DOHH2 (cell line): ENCODE results near the gene ABCA4.

Experiments used
- H3F3A ChIP-seq: fragments of 200-600 bp; sonication (generic), shearing (Covaris generic); 2 replicates; pipeline ENCODE4 v1.6.0; 2016; ENCODE audit warnings: antibody characterized with exemption, mild to moderate bottlenecking; ENCODE audit not compliant: control insufficient read depth, insufficient read depth
- H3K27ac ChIP-seq: fragments of 200-600 bp; sonication (generic); 2 replicates; pipeline ENCODE4 v1.5.1; 2014; ENCODE audit warnings: low read depth, mild to moderate bottlenecking, low read length, moderate library complexity
- H3K27me3 ChIP-seq: fragments of 200-600 bp; sonication (generic); 2 replicates; pipeline ENCODE4 v1.6.1; 2014; ENCODE audit warnings: mild to moderate bottlenecking, low read length, mixed read lengths; ENCODE audit not compliant: control insufficient read depth
- H3K36me3 ChIP-seq: fragments of 200-600 bp; sonication (generic); 2 replicates; pipeline ENCODE4 v1.6.1; 2014; ENCODE audit warnings: mild to moderate bottlenecking, low read length, moderate library complexity, mixed read lengths; ENCODE audit not compliant: control insufficient read depth
- H3K4me1 ChIP-seq: fragments of 200-600 bp; sonication (generic); 2 replicates; pipeline ENCODE4 v1.6.1; 2014; ENCODE audit warnings: mild to moderate bottlenecking, low read length, mixed read lengths; ENCODE audit not compliant: control insufficient read depth
- H3K4me2 ChIP-seq: fragments of 200-600 bp; sonication (generic); 2 replicates; pipeline ENCODE4 v1.6.0; 2014; ENCODE audit warnings: mild to moderate bottlenecking, low read length, moderate library complexity
- H3K4me3 ChIP-seq: fragments of 200-600 bp; sonication (generic); 2 replicates; pipeline ENCODE4 v1.5.1; 2014; ENCODE audit warnings: mild to moderate bottlenecking, low read length, mixed read lengths
- H3K79me2 ChIP-seq: fragments of 200-600 bp; sonication (generic); 2 replicates; pipeline ENCODE4 v1.6.1; 2014; ENCODE audit warnings: mild to moderate bottlenecking, low read length, mixed read lengths; ENCODE audit not compliant: control insufficient read depth
- H3K9me2 ChIP-seq: fragments of 200-600 bp; sonication (generic); replicated peaks from 2 replicates; pipeline ENCODE4 v1.6.1; 2014; ENCODE audit warnings: mild to moderate bottlenecking, low read length, mixed read lengths; ENCODE audit not compliant: control insufficient read depth
- H3K9me3 ChIP-seq: fragments of 200-600 bp; sonication (generic); 2 replicates; pipeline ENCODE4 v1.6.1; 2014; ENCODE audit warnings: antibody characterized with exemption, low read length, mixed read lengths; ENCODE audit not compliant: control insufficient read depth, insufficient read depth
- H4K20me1 ChIP-seq: fragments of 200-600 bp; sonication (generic); 2 replicates; pipeline ENCODE4 v1.6.0; 2014; ENCODE audit warnings: low read depth, mild to moderate bottlenecking, antibody characterized with exemption, low read length, moderate library complexity; ENCODE audit not compliant: control insufficient read depth, insufficient read depth
- CTCF ChIP-seq: fragments of 200-600 bp; sonication (generic); IDR thresholded peaks from one replicate; pipeline ENCODE4 v1.5.1; 2014; ENCODE audit warnings: antibody characterized with exemption, mild to moderate bottlenecking, low read depth, low read length; ENCODE audit not compliant: poor library complexity, severe bottlenecking
- EZH2phosphoT487 ChIP-seq: fragments of 200-600 bp; sonication (generic); IDR thresholded peaks from 2 replicates; pipeline ENCODE4 v1.6.1; 2017; ENCODE audit warnings: borderline replicate concordance, mild to moderate bottlenecking, antibody characterized with exemption, low read length, moderate library complexity, mixed read lengths

Gene ABCA4

GRCh38 chr1:93961443-93961842 is 159.5 kb downstream of the ABCA4 start:
- TF ChIP-seq EZH2phosphoT487 (no peak), CTCF (no peak)
- Histone ChIP-seq H3K79me2 (no peaks in the 10 kb centered on the region), H3K4me1 (no peaks in the 10 kb centered on the region), H4K20me1 (no peaks in the 10 kb centered on the region), H3K4me2 (no peak overlapping the region), H3F3A (no peaks in the 10 kb centered on the region), H3K36me3 (no peaks in the 10 kb centered on the region), H3K4me3 (no peak overlapping the region), H3K9me3 (peaks cover 4% of the 10 kb centered on the region; the same call in 1 of the 2 replicates), H3K27me3 (peaks cover 3% of the 10 kb centered on the region; the same call in 1 of the 2 replicates), H3K27ac (no peak overlapping the region), H3K9me2 (no peaks in the 10 kb centered on the region)

GRCh38 chr1:93960641-93961147 is 160.3 kb downstream of the ABCA4 start:
- Histone ChIP-seq H3K79me2 (no peaks in the 10 kb centered on the region), H3K4me3 (no peak overlapping the region), H3K36me3 (no peaks in the 10 kb centered on the region), H3K27ac (no peak overlapping the region), H3K4me2 (no peak overlapping the region), H3F3A (no peaks in the 10 kb centered on the region), H3K27me3 (peaks cover 3% of the 10 kb centered on the region; the same call in 1 of the 2 replicates), H4K20me1 (no peaks in the 10 kb centered on the region), H3K4me1 (no peaks in the 10 kb centered on the region), H3K9me2 (no peaks in the 10 kb centered on the region), H3K9me3 (peaks cover 9% of the 10 kb centered on the region; the same call in 1 of the 2 replicates)
- TF ChIP-seq EZH2phosphoT487 (no peak), CTCF (no peak)

DNA sequence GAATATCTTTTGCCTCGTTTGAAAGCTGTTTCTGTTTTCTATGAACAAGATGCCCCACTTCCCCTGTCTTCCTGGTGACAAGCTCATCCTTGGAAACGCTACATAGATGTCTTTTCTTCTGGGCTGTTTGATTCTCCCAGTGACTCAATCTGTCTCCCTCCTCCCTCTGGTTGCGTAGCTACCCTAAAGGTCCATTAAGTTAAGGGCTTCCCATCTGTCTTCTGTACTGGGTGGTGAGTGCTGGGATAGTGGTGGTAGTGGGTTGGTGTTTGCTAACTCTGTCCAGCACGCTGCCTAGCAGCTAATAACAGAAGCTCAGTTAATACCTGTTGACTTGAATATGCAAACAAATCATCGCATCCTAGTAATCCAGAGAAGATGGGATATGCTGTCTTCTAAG is 161.5 kb downstream of the ABCA4 start:
- no peak for TF ChIP-seq CTCF
- TF ChIP-seq EZH2phosphoT487 = no peak
- Histone ChIP-seq H3K36me3 (no peaks in the 10 kb centered on the region), H3K4me3 (no peak overlapping the region), H3K27ac (no peak overlapping the region), H4K20me1 (no peaks in the 10 kb centered on the region), H3K4me1 (no peaks in the 10 kb centered on the region), H3K4me2 (no peak overlapping the region), H3K9me3 (peaks cover 12% of the 10 kb centered on the region; the same call in 1 of the 2 replicates), H3K9me2 (no peaks in the 10 kb centered on the region), H3K27me3 (peaks cover 3% of the 10 kb centered on the region; the same call in 1 of the 2 replicates), H3F3A (no peaks in the 10 kb centered on the region), H3K79me2 (no peaks in the 10 kb centered on the region)
